ENCODE data around the gene KCNH3. TPM values are rescaled to one million over a fixed set of nuclear protein-coding genes. Genes with fewer than 3 reads are reported as not detected.

KCNH3 gene
- total RNA-seq, 4 donors from 2014 or later = 0.94 to 2.2 (median 2.1) TPM; not detected in 1

DNA sequence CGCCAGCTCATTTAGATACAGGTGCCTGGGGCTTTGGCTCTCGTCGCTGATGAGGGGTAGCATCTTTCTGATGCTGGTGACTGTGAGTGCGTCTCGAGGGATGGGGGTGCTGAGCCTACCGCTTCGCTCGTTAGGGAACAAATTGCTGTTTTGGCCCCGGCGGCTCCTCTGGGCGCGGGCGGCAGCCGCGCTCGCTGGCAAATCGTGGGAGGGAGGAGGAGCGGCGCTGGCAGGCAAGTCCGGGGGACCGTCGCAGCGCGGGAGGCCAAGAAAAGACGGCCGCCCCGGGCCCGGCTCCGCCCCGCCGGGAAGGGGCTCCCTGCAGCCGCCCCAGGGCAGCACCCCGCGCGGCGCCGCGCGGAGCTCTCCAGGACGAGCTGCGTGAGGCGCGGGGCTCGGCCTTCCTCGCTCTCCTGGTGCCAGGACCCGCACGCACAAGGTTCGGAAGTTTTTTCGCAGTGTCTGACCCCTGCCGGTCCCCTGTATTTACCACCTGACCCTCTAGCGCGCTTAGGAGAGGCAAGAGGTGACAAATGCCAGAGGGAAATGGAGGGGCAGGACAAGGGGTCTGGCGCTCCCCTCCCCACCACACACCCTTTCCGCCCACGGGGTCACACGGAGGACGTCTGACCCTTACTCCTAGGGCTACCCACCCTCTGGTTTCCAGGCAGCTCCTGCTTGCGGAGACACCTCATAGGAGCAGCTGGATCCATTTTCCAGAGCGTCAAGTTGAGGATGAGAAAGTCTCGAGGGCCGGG, 899 bp upstream of the KCNH3 start:
- intact Hi-C loops (cut with DNase I) = no loop called here
- Histone ChIP-seq H3K36me3 (no peaks in the 10 kb centered on the region), H3K4me3 (replicated peaks in 1 of 3) (peak overlapping the region in 2 of 3 donors; percentile 20 to 54), H3K27me3 (no peaks in the 10 kb centered on the region), H3K9me3 (no peaks in the 10 kb centered on the region), H3K27ac (no peak overlapping the region), H3K4me1 (peaks cover 4 to 13% of the 10 kb centered on the region in 2 donors)
- DNase-seq = peak; percentile 17 to 26
- WGBS, 2 donors = 0 to 7% methylated on average over 5 to 9 of the region's 61 CpGs
- TF ChIP-seq POLR2A (IDR thresholded peaks at IDR 0.05) = no peak
- TF ChIP-seq, protein P1, sequence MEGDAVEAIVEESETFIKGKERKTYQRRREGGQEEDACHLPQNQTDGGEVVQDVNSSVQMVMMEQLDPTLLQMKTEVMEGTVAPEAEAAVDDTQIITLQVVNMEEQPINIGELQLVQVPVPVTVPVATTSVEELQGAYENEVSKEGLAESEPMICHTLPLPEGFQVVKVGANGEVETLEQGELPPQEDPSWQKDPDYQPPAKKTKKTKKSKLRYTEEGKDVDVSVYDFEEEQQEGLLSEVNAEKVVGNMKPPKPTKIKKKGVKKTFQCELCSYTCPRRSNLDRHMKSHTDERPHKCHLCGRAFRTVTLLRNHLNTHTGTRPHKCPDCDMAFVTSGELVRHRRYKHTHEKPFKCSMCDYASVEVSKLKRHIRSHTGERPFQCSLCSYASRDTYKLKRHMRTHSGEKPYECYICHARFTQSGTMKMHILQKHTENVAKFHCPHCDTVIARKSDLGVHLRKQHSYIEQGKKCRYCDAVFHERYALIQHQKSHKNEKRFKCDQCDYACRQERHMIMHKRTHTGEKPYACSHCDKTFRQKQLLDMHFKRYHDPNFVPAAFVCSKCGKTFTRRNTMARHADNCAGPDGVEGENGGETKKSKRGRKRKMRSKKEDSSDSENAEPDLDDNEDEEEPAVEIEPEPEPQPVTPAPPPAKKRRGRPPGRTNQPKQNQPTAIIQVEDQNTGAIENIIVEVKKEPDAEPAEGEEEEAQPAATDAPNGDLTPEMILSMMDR (IDR thresholded peaks at IDR 0.05) = peak in 1 of 6 experiments; percentile 4

DNA sequence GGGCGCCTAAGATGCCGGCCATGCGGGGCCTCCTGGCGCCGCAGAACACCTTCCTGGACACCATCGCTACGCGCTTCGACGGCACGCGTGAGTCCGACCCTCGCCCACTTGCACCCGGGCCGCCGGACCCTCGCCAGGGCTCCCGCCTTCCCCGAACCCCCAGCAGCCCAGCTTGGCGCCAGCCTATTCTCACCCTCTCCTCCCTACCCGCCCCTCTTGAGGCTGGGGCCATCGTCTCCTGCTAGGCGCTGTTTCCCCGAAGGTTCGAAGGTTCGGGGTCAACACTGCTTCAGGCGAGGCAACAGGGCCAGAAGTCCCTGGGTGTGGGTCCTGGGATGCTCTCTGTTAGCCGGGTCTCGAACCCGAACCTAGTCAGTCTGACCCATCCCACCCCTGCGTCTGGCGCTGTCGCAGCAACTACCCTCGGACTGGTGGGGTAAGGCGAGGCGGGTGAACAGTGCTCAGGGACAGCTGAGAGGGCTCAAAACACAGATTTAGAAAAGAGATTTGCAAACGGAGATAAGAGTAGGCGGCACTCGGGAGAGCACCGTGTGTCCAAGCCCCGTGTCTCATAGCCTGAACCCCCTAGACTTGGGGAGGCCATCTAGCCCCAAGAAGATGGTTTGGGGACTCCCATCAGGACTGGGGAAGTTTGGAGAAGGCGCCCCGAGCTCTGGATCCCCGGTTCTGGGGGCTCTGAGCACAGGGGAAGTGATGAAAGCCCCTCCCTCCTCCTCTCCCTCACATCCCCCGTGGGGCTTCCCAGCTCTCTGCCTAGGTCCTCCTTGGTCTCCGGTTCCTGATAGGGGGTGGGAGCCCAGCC, 787 bp downstream of the KCNH3 start:
- Histone ChIP-seq H3K36me3 (no peaks in the 10 kb centered on the region), H3K9me3 (no peaks in the 10 kb centered on the region), H3K27ac (no peak overlapping the region), H3K27me3 (no peaks in the 10 kb centered on the region), H3K4me3 (replicated peaks in 1 of 3) (no peak overlapping the region), H3K4me1 (peaks cover 4 to 13% of the 10 kb centered on the region in 2 donors)
- no peak for TF ChIP-seq POLR2A (IDR thresholded peaks at IDR 0.05)
- TF ChIP-seq, protein P1 (IDR thresholded peaks at IDR 0.05) = no peak
- 30 to 33% methylated on average over 28 to 30 of the region's 47 CpGs for WGBS, 2 donors
- intact Hi-C loops (cut with DNase I) = no loop called here
- no peak for DNase-seq

DNA sequence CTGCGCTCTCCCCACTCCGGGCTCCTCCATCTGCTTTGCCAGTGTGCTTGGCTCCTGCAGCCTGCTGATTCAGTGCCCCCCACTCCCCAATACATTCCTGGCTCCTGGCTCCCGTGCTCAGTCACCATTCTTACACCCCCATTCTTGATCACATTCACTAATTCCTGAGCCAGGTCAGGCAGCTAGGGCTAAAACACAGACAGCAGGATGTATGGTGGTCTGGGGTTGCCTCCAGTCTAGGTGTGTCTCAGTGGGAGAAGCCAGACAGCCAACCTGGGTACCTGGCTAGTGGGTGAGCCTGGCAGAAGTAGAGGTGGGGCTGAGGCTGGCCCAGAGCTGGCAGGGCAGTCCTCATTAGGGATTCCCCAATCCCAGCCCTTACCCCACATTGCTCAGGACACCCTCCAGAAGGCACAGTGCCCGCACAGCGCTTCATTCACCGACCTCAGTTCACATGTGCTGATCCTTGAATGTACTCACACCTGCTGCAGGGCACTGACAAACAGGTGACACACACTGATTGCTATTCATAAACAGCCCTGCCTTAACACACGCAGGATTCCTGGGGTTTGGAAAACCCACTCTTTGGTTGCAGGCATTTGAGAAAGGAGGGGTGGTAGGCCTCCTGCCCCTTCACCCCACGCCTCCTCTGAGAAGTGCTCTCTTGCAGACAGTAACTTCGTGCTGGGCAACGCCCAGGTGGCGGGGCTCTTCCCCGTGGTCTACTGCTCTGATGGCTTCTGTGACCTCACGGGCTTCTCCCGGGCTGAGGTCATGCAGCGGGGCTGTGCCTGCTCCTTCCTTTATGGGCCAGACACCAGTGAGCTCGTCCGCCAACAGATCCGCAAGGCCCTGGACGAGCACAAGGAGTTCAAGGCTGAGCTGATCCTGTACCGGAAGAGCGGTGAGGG, 1.7 kb downstream of the KCNH3 start:
- no peaks in the 10 kb centered on the region for H3K36me3 ChIP-seq
- H3K4me3 ChIP-seq (replicated peaks in 1 of 3) = no peak overlapping the region
- peaks cover 4 to 13% of the 10 kb centered on the region in 2 donors for H3K4me1 ChIP-seq
- H3K27ac ChIP-seq = no peak overlapping the region
- H3K27me3 ChIP-seq = no peaks in the 10 kb centered on the region
- intact Hi-C loops (cut with DNase I) = no loop called here
- 86 to 87% methylated on average over 20 to 21 of the region's 21 CpGs for WGBS, 2 donors
- H3K9me3 ChIP-seq = no peaks in the 10 kb centered on the region
- DNase-seq = no peak
- TF ChIP-seq, protein P1 (IDR thresholded peaks at IDR 0.05) = no peak

DNA sequence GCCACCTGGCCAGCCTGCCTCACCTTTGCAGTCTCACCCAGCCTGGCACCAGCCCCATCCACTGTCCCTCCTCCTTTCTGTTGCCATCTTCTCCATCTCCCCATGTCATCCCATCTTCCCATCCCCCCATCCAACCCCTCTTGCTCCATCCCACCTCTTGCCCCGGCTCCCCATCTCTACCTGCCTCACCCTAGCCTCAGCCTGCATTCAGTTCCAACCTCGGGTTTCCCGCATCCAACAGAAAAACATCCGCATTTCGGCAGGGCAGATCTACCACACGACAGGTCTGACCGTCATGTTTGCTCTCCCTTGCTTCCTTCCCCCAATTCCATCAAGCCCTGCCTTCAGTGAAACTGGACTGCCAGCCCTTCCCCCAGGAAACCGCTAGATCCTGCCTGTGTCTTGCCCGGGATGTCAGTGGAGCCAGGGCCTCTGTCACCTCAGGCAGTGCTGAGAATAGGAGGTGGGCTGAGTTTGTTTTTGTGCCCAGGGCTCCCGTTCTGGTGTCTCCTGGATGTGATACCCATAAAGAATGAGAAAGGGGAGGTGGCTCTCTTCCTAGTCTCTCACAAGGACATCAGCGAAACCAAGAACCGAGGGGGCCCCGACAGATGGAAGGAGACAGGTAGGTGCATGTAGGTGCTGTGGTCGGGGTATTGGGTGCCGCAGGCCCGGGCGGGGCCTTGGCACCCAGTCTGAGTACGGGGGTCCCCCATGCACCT, 2.5 kb downstream of the KCNH3 start:
- no peak for DNase-seq
- no peak overlapping the region for H3K27ac ChIP-seq
- WGBS, 2 donors = 90 to 93% methylated on average over 18 of the region's 18 CpGs
- H3K36me3 ChIP-seq = no peaks in the 10 kb centered on the region
- no peak for TF ChIP-seq POLR2A (IDR thresholded peaks at IDR 0.05)
- no peak overlapping the region for H3K4me3 ChIP-seq (replicated peaks in 1 of 3)
- intact Hi-C loops (cut with DNase I) = no loop called here
- peaks cover 4 to 13% of the 10 kb centered on the region in 2 donors for H3K4me1 ChIP-seq
- no peaks in the 10 kb centered on the region for H3K27me3 ChIP-seq
- no peaks in the 10 kb centered on the region for H3K9me3 ChIP-seq

All from thyroid gland (tissue), 4 donors.